Upper lobe of left lung (tissue), 4 donors: ENCODE measurements around the gene OBSCN.

ENCODE experiments used
- CTCF ChIP-seq, 6 experiments: fragments of 450-650 bp in 4 of 6; fragments of 200-600 bp in 2 of 6; sonication (generic) in 2 of 6; IDR thresholded peaks; one replicate each; pipeline ENCODE4 v1.5.1; 2016 to 2019; ENCODE audit warnings: antibody characterized with exemption in 6 of 6
- POLR2A ChIP-seq, 4 donors: fragments of 450-650 bp; IDR thresholded peaks; one replicate each; pipeline ENCODE4 v1.5.1; 2016 to 2017; ENCODE audit warnings: antibody characterized with exemption in 4 of 4, mild to moderate bottlenecking in 2 of 4
- POLR2AphosphoS5 ChIP-seq, 2 donors: sonication (generic); formaldehyde crosslinking; IDR thresholded peaks; one replicate each; pipeline ENCODE4 v1.5.1; 2017; ENCODE audit warnings: antibody characterized with exemption in 2 of 2

GRCh38 chr1:228283043-228283371 is 75.2 kb downstream of the OBSCN start:
- TF ChIP-seq POLR2A (IDR thresholded peaks at IDR 0.05) = no peak
- TF ChIP-seq CTCF (IDR thresholded peaks at IDR 0.05) = no peak
- no peak for TF ChIP-seq POLR2AphosphoS5 (IDR thresholded peaks at IDR 0.05)
